Effector memory CD4-positive, alpha-beta T cell (primary cell): ENCODE measurements around the gene PTPRN2.

Source experiments
- DNase-seq, 3 donors: peaks; one replicate each; pipeline ENCODE4 v3.0.0-alpha.2; 2020
- H3K27ac ChIP-seq: 2 replicates; pipeline ENCODE4 v1.7.0; 2013; ENCODE audit warnings: mild to moderate bottlenecking, low read length, moderate library complexity; ENCODE audit not compliant: insufficient read depth, poor library complexity, severe bottlenecking
- H3K27me3 ChIP-seq: replicated peaks from 2 replicates; pipeline ENCODE4 v1.7.0; 2013; ENCODE audit warnings: mild to moderate bottlenecking, low read length; ENCODE audit not compliant: insufficient read depth, control insufficient read depth, poor library complexity, severe bottlenecking
- H3K36me3 ChIP-seq: 2 replicates; pipeline ENCODE4 v1.7.0; 2013; ENCODE audit warnings: mild to moderate bottlenecking, low read length, moderate library complexity; ENCODE audit not compliant: control insufficient read depth, insufficient read depth
- H3K4me1 ChIP-seq: 2 replicates; pipeline ENCODE4 v1.7.0; 2013; ENCODE audit warnings: low read length, mild to moderate bottlenecking; ENCODE audit not compliant: control insufficient read depth, insufficient read depth, poor library complexity, severe bottlenecking
- H3K4me3 ChIP-seq: 2 replicates; pipeline ENCODE4 v1.7.0; 2013; ENCODE audit warnings: low read length, low read depth, mild to moderate bottlenecking; ENCODE audit not compliant: insufficient read depth, poor library complexity, severe bottlenecking
- H3K9me3 ChIP-seq: 2 replicates; pipeline ENCODE4 v1.7.0; 2013; ENCODE audit warnings: mild to moderate bottlenecking, low read length, moderate library complexity; ENCODE audit not compliant: control insufficient read depth

Gene PTPRN2

DNA sequence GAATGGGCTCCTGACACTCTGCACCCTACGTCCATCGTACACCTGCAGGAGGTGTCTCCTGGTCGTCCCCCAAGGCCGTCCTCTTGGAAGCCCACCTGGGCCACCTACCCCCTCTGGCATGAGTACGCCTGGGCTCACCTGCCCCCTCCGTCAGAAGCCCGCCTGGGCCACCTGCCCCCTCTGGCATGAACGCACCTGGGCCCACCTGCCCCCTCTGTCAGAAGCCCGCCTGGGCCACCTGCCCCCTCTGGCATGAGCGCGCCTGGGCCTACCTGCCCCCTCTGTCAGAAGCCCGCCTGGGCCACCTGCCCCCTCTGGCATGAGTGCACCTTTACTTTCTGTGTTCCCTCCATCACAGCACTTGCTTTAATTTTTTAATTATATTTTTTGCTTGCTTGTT is 401.2 kb downstream of the PTPRN2 start:
- no peaks in the 10 kb centered on the region for H3K27me3 ChIP-seq
- no peaks in the 10 kb centered on the region for H3K4me1 ChIP-seq
- no peaks in the 10 kb centered on the region for H3K9me3 ChIP-seq
- no peak overlapping the region for H3K4me3 ChIP-seq
- DNase-seq = no peak
- H3K27ac ChIP-seq = no peak overlapping the region
- H3K36me3 ChIP-seq = no peaks in the 10 kb centered on the region

DNA sequence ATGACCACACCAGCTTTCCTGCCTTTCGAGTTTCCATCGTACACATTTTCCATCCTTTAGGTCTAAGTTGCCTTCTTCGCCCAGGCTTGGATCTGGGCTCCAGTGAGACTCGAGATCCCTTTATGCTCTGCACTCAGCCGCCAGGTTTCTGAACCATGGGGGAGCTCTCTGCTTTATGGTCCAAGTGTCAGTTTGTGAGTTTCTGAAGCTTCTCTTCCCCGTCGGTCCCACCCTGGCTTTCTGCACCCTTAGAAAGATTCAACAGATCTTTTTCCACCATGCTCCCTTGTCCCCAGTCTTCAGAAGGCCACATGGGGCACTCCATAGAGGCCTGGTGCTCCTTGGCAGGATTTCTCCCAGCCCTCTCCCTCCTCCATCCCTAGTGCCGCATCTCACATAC is 402.0 kb downstream of the PTPRN2 start:
- Histone ChIP-seq H3K4me1 (no peaks in the 10 kb centered on the region), H3K27ac (no peak overlapping the region), H3K9me3 (no peaks in the 10 kb centered on the region), H3K36me3 (no peaks in the 10 kb centered on the region), H3K4me3 (no peak overlapping the region), H3K27me3 (no peaks in the 10 kb centered on the region)
- no peak for DNase-seq

DNA sequence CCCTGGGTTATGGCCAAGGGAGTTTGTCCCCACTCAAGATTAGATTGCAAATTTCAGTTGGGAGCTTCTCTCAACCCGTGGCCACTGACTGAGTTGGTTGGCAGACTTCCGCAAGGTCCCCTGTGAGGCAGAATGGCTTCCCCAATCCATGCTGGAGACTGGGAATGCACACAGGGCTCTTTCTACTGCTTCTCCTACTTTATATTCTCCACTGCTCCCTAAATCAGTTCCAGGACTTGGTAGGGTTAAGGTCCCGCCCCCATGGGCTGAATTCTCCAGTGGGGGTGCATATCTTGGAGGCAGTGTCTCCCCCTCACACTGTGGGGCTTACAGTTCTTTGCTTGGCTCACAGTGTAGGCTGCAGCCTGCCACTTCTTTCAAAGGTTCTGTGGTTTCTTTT is 404.2 kb downstream of the PTPRN2 start:
- Histone ChIP-seq H3K9me3 (no peaks in the 10 kb centered on the region), H3K27me3 (no peaks in the 10 kb centered on the region), H3K27ac (no peak overlapping the region), H3K4me1 (no peaks in the 10 kb centered on the region), H3K36me3 (no peaks in the 10 kb centered on the region), H3K4me3 (no peak overlapping the region)
- no peak for DNase-seq

DNA sequence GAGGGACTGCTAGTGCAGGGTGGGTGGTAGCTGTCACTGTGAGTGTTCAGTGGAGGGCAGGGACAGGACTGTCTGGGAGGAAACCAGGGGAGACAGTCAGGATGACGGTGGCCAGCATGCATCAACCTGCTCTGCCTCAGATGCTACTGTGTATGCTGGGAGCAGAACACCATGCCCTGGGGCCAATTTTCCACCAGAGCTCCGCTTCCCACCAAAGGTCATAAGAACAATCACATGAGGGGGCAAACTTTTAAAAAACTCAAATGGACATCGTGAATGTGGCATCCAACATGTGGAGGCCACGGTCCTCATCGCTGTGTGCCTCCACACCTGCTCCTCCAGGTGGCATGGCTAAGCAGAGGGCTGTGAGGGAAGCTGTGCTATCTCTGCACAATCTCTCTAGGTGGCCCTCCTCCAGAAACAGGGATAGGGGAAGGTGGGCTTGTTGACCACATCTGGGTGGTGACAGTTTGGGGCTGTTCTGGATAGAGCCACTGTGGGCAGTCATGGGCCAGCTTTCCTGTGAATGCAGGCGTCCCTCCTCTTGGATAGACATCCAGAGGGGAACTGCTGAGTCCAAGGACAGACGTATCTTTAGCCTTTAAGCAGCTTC is 411.0 kb downstream of the PTPRN2 start:
- Histone ChIP-seq H3K36me3 (no peaks in the 10 kb centered on the region), H3K9me3 (no peaks in the 10 kb centered on the region), H3K27me3 (no peaks in the 10 kb centered on the region), H3K27ac (no peak overlapping the region), H3K4me3 (no peak overlapping the region), H3K4me1 (no peaks in the 10 kb centered on the region)
- no peak for DNase-seq

DNA sequence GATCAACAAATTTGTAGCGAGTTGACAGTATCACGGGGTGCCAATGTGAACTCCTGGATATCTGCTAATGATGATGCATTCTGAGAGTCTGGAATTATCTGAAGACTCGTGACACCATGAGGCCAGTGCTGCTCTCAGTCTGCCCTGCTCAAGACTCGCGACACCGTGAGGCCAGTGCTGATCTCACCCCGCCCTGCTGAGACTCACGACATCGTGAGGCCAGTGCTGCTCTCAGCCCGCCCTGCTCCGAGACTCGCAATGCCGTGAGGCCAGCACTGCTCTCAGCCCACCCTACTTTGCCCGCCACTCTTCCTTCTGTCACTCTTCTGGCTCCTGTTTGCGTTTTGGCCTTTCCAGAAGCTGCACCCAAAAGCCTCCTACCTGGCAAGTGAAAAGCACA is 411.8 kb downstream of the PTPRN2 start:
- no peaks in the 10 kb centered on the region for H3K36me3 ChIP-seq
- no peak for DNase-seq

DNA sequence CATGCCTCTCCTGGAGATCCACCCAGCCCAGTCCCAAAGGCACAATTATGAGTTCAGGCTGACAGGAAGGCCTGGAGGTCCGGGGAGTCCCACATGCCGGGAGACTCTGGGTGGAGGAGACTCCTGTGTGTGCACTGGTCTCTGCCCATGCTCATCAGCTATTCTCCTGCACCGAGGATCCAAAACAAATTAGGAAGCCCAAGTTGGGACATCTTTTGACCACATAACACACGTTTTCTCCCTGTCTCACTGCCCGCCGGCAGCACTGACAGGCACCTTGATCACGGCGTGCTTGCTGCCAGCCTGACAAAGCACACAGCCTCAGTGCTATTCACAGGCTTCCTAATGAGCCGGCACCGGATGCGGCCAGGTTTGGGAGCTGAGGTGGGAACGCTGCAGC is 412.7 kb downstream of the PTPRN2 start:
- H3K4me3 ChIP-seq = no peak overlapping the region
- no peaks in the 10 kb centered on the region for H3K36me3 ChIP-seq
- no peaks in the 10 kb centered on the region for H3K4me1 ChIP-seq
- H3K9me3 ChIP-seq = no peaks in the 10 kb centered on the region
- no peaks in the 10 kb centered on the region for H3K27me3 ChIP-seq
- no peak overlapping the region for H3K27ac ChIP-seq
- no peak for DNase-seq

More for the DNA sequence above, 411.8 kb downstream of the PTPRN2 start:
- Histone ChIP-seq H3K27me3 (no peaks in the 10 kb centered on the region), H3K4me1 (no peaks in the 10 kb centered on the region), H3K4me3 (no peak overlapping the region), H3K27ac (no peak overlapping the region), H3K9me3 (no peaks in the 10 kb centered on the region)

DNA sequence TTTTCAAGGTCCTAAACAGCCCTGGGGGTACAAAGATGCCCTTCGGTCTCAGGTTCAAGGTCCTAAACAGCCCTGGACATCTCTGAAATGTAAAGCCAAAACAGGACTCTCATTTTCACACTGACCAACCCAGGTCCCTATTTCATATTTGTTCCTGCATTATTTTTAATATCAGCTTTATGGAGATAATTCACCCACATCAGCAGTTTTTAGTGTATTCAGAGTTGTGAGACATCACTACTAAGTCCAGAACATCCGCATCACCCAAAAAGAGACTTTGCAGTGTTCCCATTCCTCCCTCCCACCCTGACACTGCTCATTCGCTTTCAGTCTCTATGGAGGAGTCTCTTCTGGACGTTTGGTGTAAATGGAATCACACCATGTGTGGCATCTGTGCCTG is 420.2 kb downstream of the PTPRN2 start:
- DNase-seq = no peak
- H3K27me3 ChIP-seq = no peaks in the 10 kb centered on the region
- no peaks in the 10 kb centered on the region for H3K9me3 ChIP-seq
- H3K27ac ChIP-seq = no peak overlapping the region
- no peaks in the 10 kb centered on the region for H3K36me3 ChIP-seq
- H3K4me3 ChIP-seq = no peak overlapping the region
- no peaks in the 10 kb centered on the region for H3K4me1 ChIP-seq

DNA sequence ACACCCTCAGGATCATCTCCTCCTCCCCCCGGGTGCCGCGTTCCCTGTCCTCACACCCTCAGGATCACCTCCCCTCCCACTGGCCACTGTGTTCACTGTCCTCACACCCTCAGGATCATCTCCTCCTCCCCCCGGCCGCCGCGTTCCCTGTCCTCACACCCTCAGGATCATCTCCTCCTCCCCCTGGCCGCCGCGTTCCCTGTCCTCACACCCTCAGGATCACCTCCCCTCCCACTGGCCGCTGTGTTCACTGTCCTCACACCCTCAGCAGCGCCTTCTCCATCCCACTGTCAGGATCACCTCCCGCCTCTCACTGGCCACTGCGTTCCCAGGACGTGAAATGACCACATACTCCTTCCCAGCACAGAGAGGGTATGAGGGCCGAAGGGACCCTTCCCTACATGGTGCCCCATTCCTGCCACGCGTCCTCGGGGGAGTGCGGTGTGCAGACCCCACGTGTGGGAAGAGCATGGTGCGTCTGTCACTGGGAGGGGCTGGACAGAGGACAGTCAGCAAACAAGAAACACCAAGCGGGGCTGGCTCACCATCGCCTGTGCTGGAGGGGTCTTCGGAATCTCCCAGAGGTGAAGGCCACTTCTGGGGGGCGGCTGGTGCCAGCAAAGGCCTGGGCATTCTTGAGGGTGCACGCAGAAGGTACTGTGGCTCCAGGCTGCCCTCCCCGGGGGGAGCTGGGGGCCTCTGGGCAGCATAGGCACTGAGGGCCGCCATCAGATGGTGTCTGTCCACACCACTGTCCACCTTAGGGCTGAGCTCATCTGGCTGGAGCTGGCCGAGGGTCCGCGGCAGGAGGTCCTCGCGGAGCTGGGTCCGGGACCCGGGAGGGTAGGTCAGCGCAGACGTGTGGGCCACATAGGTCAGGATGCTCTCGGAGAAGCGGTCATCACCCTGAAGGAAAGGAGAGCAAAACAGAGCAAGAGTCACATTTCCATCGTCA is 421.0 kb downstream of the PTPRN2 start:
- Histone ChIP-seq H3K4me3 (no peak overlapping the region), H3K27ac (no peak overlapping the region), H3K9me3 (no peaks in the 10 kb centered on the region), H3K4me1 (no peaks in the 10 kb centered on the region), H3K27me3 (no peaks in the 10 kb centered on the region), H3K36me3 (no peaks in the 10 kb centered on the region)
- no peak for DNase-seq

DNA sequence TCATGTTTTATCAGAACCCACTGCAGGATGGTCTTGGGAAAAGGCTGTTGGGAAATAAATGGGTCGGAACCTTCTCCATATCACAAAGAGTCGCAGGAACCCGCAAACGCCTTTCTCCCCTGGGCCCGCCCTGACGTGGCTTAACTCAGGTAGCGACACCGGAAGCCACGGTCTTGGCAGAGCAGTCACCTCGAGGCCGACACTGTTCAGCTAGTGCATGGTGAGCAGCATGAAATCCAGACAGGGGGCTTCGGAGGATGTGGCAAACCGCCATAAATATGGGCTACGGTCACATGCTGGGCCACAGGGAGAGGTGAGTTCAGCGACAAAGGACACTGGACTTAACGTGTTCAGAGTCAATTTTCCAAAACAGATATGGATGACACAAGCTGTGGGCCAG is 421.9 kb downstream of the PTPRN2 start:
- DNase-seq = no peak
- Histone ChIP-seq H3K9me3 (no peaks in the 10 kb centered on the region), H3K27me3 (no peaks in the 10 kb centered on the region), H3K27ac (no peak overlapping the region), H3K4me3 (no peak overlapping the region), H3K36me3 (no peaks in the 10 kb centered on the region), H3K4me1 (no peaks in the 10 kb centered on the region)
